GM12865 (cell line): Measurements from ENCODE around the gene GATA5.

Experiments used
- DNase-seq: peaks from one replicate; pipeline ENCODE4 v3.0.0; 2010; ENCODE audit warnings: low read depth
- H3K4me3 ChIP-seq: 2 replicates; pipeline ENCODE4 v1.5.1; 2011; ENCODE audit warnings: mild to moderate bottlenecking, low read depth, low read length, control low read depth
- TF ChIP-seq, protein P1 (sequence below): IDR thresholded peaks from 2 replicates; pipeline ENCODE4 v1.5.1; 2011; ENCODE audit warnings: low read length, control low read depth, low read depth, inconsistent platforms; ENCODE audit not compliant: insufficient read depth; ENCODE audit errors: missing control alignments

The GATA5 gene

DNA sequence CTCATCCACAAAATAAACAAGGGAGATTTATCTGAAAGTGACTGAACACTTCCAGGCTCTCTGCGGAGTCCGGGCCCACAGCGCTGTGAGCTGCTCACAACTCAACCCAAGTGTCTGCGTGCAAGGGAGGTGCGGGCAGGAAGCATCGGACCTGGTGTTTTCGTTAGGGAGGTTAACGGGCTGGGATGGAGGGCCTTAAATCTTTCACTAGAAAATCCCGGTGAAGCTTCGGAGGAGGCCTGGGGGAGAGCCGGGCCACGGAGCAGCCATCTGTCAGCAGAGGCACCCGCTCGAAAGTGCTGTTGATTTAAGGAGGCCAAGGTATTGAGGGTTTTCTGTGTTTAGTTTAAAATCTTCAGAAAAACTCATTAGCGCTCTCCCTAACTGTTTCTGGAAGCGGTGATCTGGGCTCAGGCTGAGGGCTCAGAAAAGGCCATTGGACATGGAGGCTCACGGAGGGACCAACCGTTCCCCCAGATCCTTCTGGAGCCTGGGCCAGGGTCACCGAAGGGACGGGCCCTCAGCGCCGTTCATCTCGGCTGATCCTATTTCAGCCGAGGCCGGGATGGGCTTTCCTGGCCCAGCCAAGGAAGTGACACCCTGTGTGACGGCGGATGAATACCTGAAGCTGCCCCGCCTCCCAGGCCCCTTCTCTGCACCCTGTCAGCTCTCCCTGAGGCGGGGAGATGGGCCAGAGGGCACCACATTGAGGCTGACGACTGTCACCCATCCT lies 20.7 kb downstream of the GATA5 start:
- TF ChIP-seq, protein P1, sequence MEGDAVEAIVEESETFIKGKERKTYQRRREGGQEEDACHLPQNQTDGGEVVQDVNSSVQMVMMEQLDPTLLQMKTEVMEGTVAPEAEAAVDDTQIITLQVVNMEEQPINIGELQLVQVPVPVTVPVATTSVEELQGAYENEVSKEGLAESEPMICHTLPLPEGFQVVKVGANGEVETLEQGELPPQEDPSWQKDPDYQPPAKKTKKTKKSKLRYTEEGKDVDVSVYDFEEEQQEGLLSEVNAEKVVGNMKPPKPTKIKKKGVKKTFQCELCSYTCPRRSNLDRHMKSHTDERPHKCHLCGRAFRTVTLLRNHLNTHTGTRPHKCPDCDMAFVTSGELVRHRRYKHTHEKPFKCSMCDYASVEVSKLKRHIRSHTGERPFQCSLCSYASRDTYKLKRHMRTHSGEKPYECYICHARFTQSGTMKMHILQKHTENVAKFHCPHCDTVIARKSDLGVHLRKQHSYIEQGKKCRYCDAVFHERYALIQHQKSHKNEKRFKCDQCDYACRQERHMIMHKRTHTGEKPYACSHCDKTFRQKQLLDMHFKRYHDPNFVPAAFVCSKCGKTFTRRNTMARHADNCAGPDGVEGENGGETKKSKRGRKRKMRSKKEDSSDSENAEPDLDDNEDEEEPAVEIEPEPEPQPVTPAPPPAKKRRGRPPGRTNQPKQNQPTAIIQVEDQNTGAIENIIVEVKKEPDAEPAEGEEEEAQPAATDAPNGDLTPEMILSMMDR, result no peak
- no peak for DNase-seq

GRCh38 chr20:62453186-62453808 lies 22.5 kb downstream of the GATA5 start:
- no peak for DNase-seq
- TF ChIP-seq, protein P1, result no peak
- H3K4me3 ChIP-seq, result no peak overlapping the region

More for the DNA sequence above, 20.7 kb downstream of the GATA5 start:
- H3K4me3 ChIP-seq, result no peak overlapping the region

- TF ChIP-seq, protein P1, result no peak
- DNase-seq, result no peak
- no peak overlapping the region for H3K4me3 ChIP-seq
These were observed 23.2 kb downstream of the GATA5 start for GRCh38 chr20:62452475-62453095.

DNA sequence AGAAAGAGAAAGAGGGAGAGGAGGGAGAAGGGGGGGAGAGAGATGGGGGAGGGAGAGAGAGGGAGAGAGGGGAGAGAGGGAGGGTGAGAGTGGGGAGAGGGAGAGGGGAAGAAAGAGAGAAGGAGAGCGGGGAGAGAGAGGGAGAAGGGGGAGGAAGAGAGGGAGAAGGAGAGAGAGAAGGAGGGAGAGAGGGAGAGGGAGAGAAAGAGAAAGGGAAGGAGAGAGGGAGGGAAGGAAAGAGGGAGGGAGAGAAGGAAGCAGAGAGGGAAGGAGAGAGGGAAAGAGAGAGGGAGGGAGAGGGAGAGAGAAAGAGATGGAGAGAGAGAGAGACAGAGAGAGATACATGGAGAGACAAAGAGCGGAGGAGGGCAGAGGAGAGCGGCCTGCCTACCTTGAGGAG lies 23.8 kb downstream of the GATA5 start:
- H3K4me3 ChIP-seq, result no peak overlapping the region
- TF ChIP-seq, protein P1, result no peak
- no peak for DNase-seq

DNA sequence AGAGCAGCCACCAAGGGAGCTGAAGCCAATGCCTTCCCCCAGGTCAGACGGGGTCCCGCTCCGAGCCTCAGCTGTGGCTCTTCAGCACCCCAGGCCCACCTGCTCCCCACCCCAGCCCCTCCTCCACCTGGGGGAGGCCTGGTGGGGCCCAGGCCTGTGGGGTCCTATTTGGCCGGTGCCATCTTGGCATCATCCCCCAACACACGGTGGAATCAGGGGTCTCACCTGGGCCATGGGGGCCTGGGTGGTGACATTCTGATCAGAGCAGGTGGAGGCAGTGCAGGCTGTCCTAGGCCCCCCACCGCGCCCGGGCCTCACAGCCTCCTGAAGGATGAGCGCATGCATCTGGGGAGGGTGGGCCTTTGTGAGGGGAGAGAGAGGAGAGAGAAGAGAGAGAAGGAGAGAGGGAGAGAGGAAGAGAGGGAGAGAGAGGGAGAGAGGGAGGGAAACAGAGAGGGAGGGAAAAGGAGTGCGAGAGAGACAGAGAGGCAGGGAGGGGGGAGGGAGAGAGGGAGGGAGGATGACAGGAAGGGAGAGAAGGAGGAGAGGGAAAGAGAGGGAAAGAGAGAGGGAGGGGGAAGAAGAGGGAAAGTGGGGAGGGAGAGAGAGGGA lies 24.5 kb downstream of the GATA5 start:
- no peak for DNase-seq
- TF ChIP-seq, protein P1, result no peak
- H3K4me3 ChIP-seq, result no peak overlapping the region

- no peak overlapping the region for H3K4me3 ChIP-seq
- no peak for DNase-seq
- TF ChIP-seq, protein P1, result no peak
These were observed 25.7 kb downstream of the GATA5 start for GRCh38 chr20:62449951-62450691.
